ENCODE data around the gene ZNG1E. TPM values are rescaled to one million over a fixed set of nuclear protein-coding genes. Genes with fewer than 3 reads are reported as not detected.
"Not testable (repeated sequence)": the region's sequence is repeated elsewhere in the genome, so short reads cannot be mapped to it uniquely, and the experiment has no call there.

ZNG1E gene
- 26.2 and 27.9 TPM in 2 replicates for total RNA-seq
- 24.4 TPM for polyA plus RNA-seq (2012)

DNA sequence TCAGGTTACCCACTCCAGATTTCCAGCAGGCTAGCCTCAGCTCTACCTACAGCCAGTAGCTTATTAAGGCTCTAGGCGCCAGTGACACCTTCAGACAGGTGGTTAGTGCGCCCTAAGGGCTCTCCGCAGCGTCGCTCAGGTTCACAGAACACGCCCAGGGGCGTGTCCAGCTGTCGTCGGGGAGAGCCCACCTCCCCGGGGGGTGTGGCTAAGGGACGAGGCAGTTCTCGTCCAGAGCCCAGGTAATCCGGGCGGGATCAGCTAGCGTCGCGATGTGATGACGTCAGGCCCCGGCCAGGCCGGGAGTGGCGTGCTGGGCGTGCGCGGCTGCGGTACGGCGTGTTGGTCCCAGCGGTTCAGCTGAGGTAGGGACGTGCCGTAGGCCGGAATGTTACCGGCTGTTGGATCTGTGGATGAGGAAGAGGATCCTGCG is at the start of gene ZNG1E:
Gene ZNG1E (plus strand): TSS at position 340 of the 433 bp plus-strand sequence. CDS start 49 bp downstream, at position 389.
- peak; percentile 13 for DNase-seq (ENCODE audit: low read depth)

DNA sequence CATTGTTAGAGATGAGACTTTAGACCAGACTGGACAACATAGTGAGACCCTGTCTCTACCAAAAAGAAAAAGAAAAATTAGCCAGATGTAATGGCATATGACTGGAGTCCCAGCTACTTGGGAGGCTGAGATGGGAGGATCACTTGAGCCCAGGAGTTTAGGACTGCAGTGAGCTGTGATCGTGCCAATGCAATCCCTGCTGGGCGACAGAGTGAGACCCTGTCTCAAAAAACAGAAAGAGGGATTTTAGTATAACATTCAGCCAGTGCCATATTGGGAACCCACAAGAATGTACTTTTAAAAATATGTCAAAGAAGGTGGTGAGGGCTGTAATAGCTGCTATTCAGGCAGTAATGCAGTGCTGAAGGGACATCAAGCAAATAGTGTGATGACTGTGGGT is 2.1 kb upstream of the ZNG1E start:
- DNase-seq (ENCODE audit: low read depth): not testable (repeated sequence)

DNA sequence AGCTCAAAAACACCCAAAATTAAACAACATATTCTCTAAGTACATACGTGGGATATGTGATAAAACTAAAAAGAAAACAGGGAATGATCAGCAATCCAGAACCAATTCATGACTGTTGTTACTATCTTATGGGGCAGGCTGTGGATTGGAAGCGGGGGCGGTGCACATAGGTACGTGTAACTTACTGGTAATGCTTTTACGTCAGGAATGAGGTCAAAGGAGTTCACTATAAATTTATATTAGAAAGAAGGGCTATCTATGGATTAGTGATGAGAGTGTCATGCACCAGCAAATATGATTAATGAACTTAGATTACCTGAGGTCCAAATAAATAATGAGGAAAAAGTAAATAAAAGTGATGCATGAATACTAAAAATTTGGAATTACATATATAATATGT is 710 bp upstream of the ZNG1E start:
- DNase-seq (ENCODE audit: low read depth): not testable (repeated sequence)

DNA sequence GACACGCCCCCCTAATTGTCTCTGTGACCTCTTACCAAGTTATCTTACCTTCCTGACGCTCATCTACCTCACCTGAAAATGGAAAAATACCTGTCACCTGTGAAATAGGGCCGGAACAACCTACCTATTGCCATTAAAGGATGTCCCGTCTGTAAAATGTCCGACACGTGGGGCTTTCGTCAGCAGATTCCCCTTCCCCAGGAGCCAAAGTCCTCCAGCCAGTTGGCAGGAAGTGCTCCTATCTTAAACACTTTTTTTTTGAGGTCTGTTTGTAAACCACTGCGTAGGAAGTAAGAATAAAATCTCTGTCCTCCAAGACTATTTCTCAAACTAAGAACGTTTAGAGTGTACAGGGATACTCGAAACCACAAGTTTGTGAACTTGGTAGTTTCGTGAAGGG is 661 bp downstream of the ZNG1E start:
- DNase-seq (ENCODE audit: low read depth): not testable (repeated sequence)

DNA sequence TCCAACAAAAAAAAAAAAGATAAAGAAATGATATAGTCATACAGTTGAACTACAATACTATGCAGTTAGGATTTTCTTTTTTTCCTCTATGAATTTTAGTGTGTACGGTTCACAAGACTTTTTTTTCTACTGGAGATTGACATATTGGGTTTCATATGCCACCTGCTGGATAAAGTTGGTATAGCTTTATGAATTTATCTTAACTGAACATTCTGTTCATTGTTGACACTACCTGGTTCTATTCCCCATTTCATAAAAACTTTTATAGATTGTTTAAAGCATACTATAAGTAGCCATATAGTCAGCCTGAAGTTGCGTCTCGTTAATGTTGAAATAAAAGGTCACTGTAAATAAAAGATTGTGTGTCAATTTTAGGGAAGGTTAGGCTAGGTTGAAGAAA is 2.8 kb downstream of the ZNG1E start:
- DNase-seq (ENCODE audit: low read depth): not testable (repeated sequence)

DNA sequence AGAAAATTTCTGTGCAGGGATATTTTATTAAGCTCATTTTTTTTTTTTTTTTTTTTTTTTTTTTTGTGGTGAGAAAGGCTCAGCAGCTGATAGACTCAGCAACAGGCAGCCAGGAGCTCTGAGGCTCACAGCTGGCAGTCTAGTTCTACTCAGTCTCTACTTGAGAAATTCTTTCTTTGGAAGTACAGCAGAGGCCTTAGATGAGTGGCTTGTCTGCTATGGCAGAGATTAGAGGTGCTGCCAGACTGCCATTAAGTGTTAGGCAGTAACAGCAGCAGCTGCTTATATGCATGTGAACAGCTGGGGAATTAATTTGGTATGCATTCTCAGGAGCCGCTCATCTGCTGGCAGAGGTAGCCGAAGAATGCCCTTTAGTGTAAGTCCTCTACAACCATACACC is 27.8 kb downstream of the ZNG1E start:
- DNase-seq (ENCODE audit: low read depth): peak; percentile 23

DNA sequence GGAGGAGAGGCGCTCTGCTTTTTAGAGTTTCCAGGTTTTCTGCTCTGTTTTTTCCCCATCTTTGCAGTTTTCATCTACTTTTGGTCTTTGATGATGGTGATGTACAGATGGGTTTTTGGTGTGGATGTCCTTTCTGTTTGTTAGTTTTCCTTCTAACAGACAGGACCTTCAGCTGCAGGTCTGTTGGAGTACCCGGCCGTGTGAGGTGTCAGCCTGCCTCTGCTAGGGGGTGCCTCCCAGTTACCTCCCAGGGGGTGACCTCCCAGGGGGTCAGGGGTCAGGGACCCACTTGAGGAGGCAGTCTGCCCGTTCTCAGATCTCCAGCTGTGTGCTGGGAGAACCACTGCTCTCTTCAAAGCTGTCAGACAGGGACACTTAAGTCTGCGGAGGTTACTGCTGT is 38.7 kb downstream of the ZNG1E start:
- DNase-seq (ENCODE audit: low read depth): not testable (repeated sequence)

DNA sequence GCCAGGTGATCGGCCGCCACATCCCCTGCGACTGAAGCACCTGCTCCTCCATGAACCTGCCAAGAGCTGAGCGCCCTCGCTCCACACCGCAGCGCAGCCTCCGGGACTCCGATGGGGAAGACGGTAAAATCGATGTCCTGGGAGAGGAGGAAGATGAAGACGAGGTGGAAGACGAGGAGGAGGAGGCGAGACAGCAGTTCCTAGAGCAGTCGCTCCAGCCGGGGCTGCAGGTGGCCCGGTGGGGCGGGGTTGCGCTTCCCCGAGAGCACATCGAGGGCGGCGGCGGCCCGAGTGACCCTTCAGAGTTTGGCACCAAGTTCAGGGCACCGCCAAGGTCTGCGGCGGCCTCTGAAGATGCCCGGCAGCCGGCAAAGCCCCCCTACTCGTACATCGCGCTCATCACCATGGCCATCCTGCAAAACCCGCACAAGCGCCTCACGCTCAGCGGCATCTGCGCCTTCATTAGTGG is 61.4 kb downstream of the ZNG1E start, which contains the start of gene FOXD4L4:
Gene FOXD4L4 (plus strand): TSS at position 51 of the 469 bp plus-strand sequence. CDS start 0 bp downstream, at position 51.
- DNase-seq (ENCODE audit: low read depth): not testable (repeated sequence)

DNA sequence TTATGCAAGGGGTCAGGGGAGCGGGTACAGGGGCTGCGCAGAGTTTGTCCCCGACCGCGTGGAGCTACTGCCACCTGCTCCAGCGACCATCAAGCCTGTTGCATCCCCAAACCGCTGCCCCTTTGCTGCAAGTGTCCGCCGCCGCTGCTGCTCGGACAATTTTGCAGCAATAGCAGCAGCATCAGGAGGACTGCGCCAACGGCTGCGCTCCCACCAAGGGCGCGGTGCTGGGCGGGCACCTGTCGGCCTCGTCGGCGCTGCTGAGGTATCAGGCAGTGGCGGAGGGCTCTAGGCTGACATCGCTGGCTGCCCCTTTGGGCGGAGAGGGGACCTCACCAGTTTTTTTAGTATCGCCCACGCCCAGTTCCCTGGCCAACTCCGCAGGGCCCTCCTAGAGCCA is 62.4 kb downstream of the ZNG1E start:
- DNase-seq (ENCODE audit: low read depth): not testable (repeated sequence)

Other genes with a start within 250 kb of the ZNG1E start
- 0.16 TPM in 1 of 2 replicates, not detected in the other for gene FOXD4L4, start 61.2 kb downstream of the ZNG1E start, total RNA-seq

All from myocyte (in vitro differentiated cells).